ENCODE data around the gene PELI2. TPM values are rescaled to one million over a fixed set of nuclear protein-coding genes. Genes with fewer than 3 reads are reported as not detected.

The PELI2 gene
- total RNA-seq, 1 donor from 2014 or later = 33.7 TPM

DNA sequence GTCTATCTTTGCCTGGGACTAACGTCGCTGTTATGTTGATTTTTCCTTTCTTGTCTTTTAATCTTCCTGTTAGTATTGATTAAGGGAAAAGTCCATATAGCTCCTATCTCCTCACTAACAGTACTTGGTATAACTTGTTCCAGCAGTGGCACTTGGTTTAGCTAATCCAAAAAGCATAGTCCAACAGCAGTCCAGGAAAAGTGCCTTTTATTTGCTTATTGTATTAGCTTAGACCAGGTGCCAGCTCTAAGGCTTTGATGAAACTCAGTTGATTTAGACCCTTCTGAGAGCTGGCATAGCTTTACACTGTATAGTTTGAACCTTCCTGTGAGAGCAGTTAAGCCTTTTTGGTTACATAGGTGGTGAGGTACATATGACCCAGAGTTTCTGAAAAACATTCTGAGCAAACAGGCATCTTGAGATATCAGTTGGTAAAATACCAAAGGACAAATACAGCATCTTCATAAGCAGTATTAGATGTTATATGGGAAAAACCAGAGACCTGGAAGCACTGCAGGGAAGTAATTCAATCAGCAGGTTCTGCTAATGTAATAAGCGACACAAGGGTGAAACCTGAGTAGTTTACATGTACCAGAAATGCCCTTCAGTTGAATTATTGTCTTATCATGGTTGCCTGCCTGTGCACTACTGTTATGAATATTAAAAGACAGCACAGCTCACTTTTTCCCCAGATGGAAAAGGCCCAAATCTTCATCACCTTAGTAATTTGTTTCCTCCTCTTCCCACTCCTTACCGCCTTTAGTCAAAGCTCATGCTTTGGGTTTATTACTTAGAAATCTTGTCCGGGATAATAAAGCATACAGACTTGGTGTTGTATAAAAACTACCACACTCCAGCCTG lies 13.0 kb downstream of the PELI2 start:
- TF ChIP-seq CTCF (conservative IDR thresholded peaks at IDR 0.05) = no peak
- no peaks in the 10 kb centered on the region for H3K9me3 Mint-ChIP-seq
- H3K4me1 Mint-ChIP-seq (ENCODE audit: unreplicated experiment) = peaks cover 62% of the 10 kb centered on the region
- no peak overlapping the region for H3K27ac Mint-ChIP-seq
- no peaks in the 10 kb centered on the region for H3K36me3 Mint-ChIP-seq
- H3K27me3 Mint-ChIP-seq = no peaks in the 10 kb centered on the region
- no peak for DNase-seq (ENCODE audit: extremely low spot score, unreplicated experiment)
- no peak overlapping the region for H3K4me3 Mint-ChIP-seq

GRCh38 chr14:56131865-56132833 lies 13.9 kb downstream of the PELI2 start:
- Mint-ChIP-seq H3K9me3 (no peaks in the 10 kb centered on the region), H3K27ac (no peak overlapping the region), H3K4me1 (ENCODE audit: unreplicated experiment) (peaks cover 66% of the 10 kb centered on the region), H3K36me3 (no peaks in the 10 kb centered on the region), H3K27me3 (no peaks in the 10 kb centered on the region), H3K4me3 (peak overlapping the region; percentile 20)
- TF ChIP-seq CTCF (conservative IDR thresholded peaks at IDR 0.05) = no peak
- no peak for DNase-seq (ENCODE audit: extremely low spot score, unreplicated experiment)

- no peaks in the 10 kb centered on the region for H3K36me3 Mint-ChIP-seq
- H3K27ac Mint-ChIP-seq = no peak overlapping the region
- H3K27me3 Mint-ChIP-seq = no peaks in the 10 kb centered on the region
- peaks cover 63% of the 10 kb centered on the region for H3K4me1 Mint-ChIP-seq (ENCODE audit: unreplicated experiment)
- no peak for DNase-seq (ENCODE audit: extremely low spot score, unreplicated experiment)
- peak overlapping the region; percentile 48 for H3K4me3 Mint-ChIP-seq
- H3K9me3 Mint-ChIP-seq = no peaks in the 10 kb centered on the region
- no peak for TF ChIP-seq CTCF (conservative IDR thresholded peaks at IDR 0.05)
Observed at GRCh38 chr14:56133547-56133946, 15.3 kb downstream of the PELI2 start.

DNA sequence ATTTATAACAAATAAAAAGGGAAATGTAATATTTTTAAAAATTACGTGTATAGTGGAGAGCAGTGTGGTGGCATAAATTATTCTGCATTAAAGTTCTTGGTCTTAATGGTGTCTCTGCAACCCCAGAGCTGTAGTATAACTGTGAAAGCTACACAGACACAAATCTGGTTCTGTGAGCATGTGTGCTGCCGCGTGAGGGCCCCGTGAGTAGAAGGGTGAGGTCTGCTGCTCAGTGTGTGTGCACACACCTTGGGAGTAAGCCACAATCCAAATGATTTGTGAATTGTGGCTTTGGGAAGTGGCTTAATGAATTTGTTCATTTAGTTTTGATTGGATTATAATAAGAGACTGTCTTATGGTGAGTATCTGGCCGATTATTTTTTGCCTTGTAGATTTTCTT lies 16.8 kb downstream of the PELI2 start:
- no peak for TF ChIP-seq CTCF (conservative IDR thresholded peaks at IDR 0.05)
- Mint-ChIP-seq H3K9me3 (no peaks in the 10 kb centered on the region), H3K27ac (no peak overlapping the region), H3K36me3 (no peaks in the 10 kb centered on the region), H3K4me1 (ENCODE audit: unreplicated experiment) (peaks cover 68% of the 10 kb centered on the region), H3K27me3 (no peaks in the 10 kb centered on the region), H3K4me3 (no peak overlapping the region)
- DNase-seq (ENCODE audit: extremely low spot score, unreplicated experiment) = no peak

DNA sequence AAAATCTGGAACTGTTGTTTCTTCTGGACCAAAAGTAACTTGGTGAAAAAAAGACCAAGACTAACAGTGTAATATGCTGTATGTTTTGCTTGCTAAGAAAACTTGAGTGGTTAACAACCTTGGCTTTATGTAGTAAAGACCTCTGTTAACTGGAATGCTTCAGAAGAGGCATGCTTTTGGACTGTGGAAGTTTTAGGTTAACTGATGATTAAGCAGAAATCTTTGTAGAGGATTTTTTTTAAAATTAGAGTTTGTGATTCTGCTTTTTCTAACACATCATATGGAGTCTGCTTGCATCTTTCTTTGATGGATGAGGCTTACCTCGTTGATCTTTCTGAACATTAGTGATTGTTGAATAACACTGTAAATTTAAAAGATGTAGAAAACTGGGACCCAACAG lies 17.5 kb downstream of the PELI2 start:
- H3K27me3 Mint-ChIP-seq = no peaks in the 10 kb centered on the region
- peaks cover 69% of the 10 kb centered on the region for H3K4me1 Mint-ChIP-seq (ENCODE audit: unreplicated experiment)

More for the DNA sequence above, 17.5 kb downstream of the PELI2 start:
- no peak for DNase-seq (ENCODE audit: extremely low spot score, unreplicated experiment)
- H3K4me3 Mint-ChIP-seq = no peak overlapping the region
- H3K36me3 Mint-ChIP-seq = no peaks in the 10 kb centered on the region
- H3K9me3 Mint-ChIP-seq = no peaks in the 10 kb centered on the region
- H3K27ac Mint-ChIP-seq = no peak overlapping the region
- no peak for TF ChIP-seq CTCF (conservative IDR thresholded peaks at IDR 0.05)

Data from type B pancreatic cell (in vitro differentiated cells).